Naive thymus-derived CD4-positive, alpha-beta T cell (primary cell): ENCODE data around the gene EYA3. TPM values are rescaled to one million over a fixed set of nuclear protein-coding genes. Genes with fewer than 3 reads are reported as not detected.

Experiments used
- ATAC-seq: fragments of 150-1000 bp; cut with Tn5 transposase; 2 replicates; pipeline ENCODE4 v1.10.0; 2021; ENCODE audit warnings: mild to moderate bottlenecking, moderate library complexity
- CTCF ChIA-PET: fragments of 350-600 bp; sonication (Branson Sonifier 250); formaldehyde crosslinking; loops from one replicate; lab custom pipeline; 2021; ENCODE audit warnings: antibody characterized with exemption; lab: Charles Lee
- POLR2A ChIA-PET: fragments of 350-600 bp; sonication (Branson Sonifier 250); formaldehyde crosslinking; loops from one replicate; lab custom pipeline; 2021; ENCODE audit warnings: antibody characterized with exemption, inconsistent platforms; lab: Charles Lee
- DNase-seq, 9 donors: peaks; one replicate each; pipeline versions ENCODE4 v3.0.0 to v3.0.0-alpha.2; 2020 to 2022; ENCODE audit warnings: mixed read lengths in 1 of 9
- H3K27ac ChIP-seq: one replicate; pipeline ENCODE4 v1.7.0; 2013; ENCODE audit warnings: mild to moderate bottlenecking, low read depth, low read length, moderate library complexity
- H3K27me3 ChIP-seq, 2 donors: one replicate each; pipeline ENCODE4 v1.7.0; 2013; ENCODE audit warnings: low read length in 2 of 2, mild to moderate bottlenecking in 2 of 2, moderate library complexity in 2 of 2; ENCODE audit not compliant: control insufficient read depth in 2 of 2, insufficient read depth in 2 of 2
- H3K36me3 ChIP-seq, 3 experiments: 1 replicate in 2 of 3; 2 replicates in 1 of 3; pipeline ENCODE4 v1.7.0; 2013; ENCODE audit warnings: low read length in 3 of 3, mild to moderate bottlenecking in 3 of 3, moderate library complexity in 1 of 3; ENCODE audit not compliant: insufficient read depth in 3 of 3, control insufficient read depth in 2 of 3
- H3K4me1 ChIP-seq, 2 donors: one replicate each; pipeline ENCODE4 v1.7.0; 2013; ENCODE audit warnings: low read length in 2 of 2, mild to moderate bottlenecking in 2 of 2, moderate library complexity in 1 of 2; ENCODE audit not compliant: control insufficient read depth in 2 of 2, insufficient read depth in 2 of 2
- H3K4me3 ChIP-seq: 2 replicates; pipeline ENCODE4 v1.7.0; 2013; ENCODE audit warnings: mild to moderate bottlenecking, low read length
- H3K9me3 ChIP-seq, 3 experiments: 1 replicate in 2 of 3; 2 replicates in 1 of 3; pipeline ENCODE4 v1.7.0; 2013; ENCODE audit warnings: low read length in 3 of 3; ENCODE audit not compliant: control insufficient read depth in 2 of 3
- H3K27ac Mint-ChIP-seq, 9 donors: one replicate each; pipeline ENCODE4 v1.8.0; 2020 to 2022; ENCODE audit warnings: mixed read lengths in 9 of 9, mild to moderate bottlenecking in 8 of 9, moderate library complexity in 5 of 9, inconsistent platforms in 2 of 9
- H3K27me3 Mint-ChIP-seq, 5 donors: one replicate each; pipeline ENCODE4 v1.8.0; 2021 to 2022; ENCODE audit warnings: mixed read lengths in 5 of 5, mild to moderate bottlenecking in 1 of 5
- H3K36me3 Mint-ChIP-seq, 5 donors: one replicate each; pipeline ENCODE4 v1.8.0; 2020 to 2022; ENCODE audit warnings: mixed read lengths in 5 of 5, mild to moderate bottlenecking in 3 of 5, inconsistent platforms in 1 of 5
- H3K4me1 Mint-ChIP-seq, 7 donors: one replicate each; pipeline ENCODE4 v1.8.0; 2020 to 2022; ENCODE audit warnings: mixed read lengths in 7 of 7, mild to moderate bottlenecking in 3 of 7, inconsistent platforms in 1 of 7
- H3K4me3 Mint-ChIP-seq, 10 donors: one replicate each; pipeline ENCODE4 v1.8.0; 2020 to 2022; ENCODE audit warnings: mild to moderate bottlenecking in 10 of 10, mixed read lengths in 10 of 10, moderate library complexity in 6 of 10, inconsistent platforms in 2 of 10
- H3K9me3 Mint-ChIP-seq, 11 donors: one replicate each; pipeline ENCODE4 v1.8.0; 2020 to 2022; ENCODE audit warnings: mixed read lengths in 11 of 11, mild to moderate bottlenecking in 4 of 11, inconsistent platforms in 1 of 11, moderate library complexity in 1 of 11
- intact Hi-C, 2 donors: fragments of 100-400 bp; cut with micrococcal nuclease; formaldehyde crosslinking; loops; one replicate each; pipeline ENCODE4 v1.15.1; 2023
- polyA plus RNA-seq, 2 donors: library from polyadenylated mRNA; unstranded; fragments of 300-500 nt; fragmentation: Illumina TruSeq; gene quantifications; one replicate each; pipeline ENCODE4 v1.2.3, GENCODE V29; 2021
- total RNA-seq, 6 experiments: library from RNA in 5 of 6; stranded (reverse) in 5 of 6; gene quantifications; 1 replicate in 5 of 6; 2 replicates in 1 of 6; pipeline ENCODE4 v1.2.3 and lab custom pipeline; 2021 to 2026

Gene EYA3
- total and polyA plus RNA-seq, 7 experiments from 2014 or later = 4.9 to 31.7 (median 18.6) TPM

DNA sequence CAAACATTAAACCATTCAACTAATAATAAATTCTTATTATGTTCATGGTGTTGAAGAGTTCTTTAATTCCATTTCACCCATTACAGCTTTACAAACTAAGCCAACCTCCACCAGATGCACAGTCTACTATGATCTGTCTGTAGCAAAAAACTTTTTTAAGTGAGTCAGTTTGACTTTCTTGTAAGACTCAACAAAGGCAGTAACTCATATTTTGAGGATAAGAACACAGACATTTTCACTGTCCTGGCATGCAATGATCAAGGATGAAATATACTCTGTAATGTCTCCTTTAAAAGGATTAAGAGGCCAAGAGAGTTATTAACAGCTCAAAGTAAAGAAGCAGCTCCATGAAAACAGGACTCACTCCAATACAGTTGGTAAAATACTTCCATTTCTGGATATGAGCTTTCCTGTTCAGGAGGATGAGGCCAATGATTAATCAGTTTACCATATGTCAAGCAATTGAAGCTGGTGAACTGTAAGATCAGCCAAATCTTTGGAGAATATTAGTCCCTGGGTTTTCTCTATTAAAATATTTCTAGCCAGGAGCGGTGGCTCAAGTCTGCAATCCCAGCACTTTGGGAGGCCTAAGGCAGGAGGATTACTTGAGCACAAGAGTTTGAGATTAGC lies 108.1 kb downstream of the EYA3 start:
- Histone ChIP-seq H3K27me3 (no peaks in the 10 kb centered on the region), H3K36me3 (peaks cover 0 to 6% (median 0%) of the 10 kb centered on the region in 3 experiments), H3K9me3 (no peaks in the 10 kb centered on the region), H3K4me1 (no peaks in the 10 kb centered on the region), H3K4me3 (no peak overlapping the region), H3K27ac (no peak overlapping the region)
- H3K27ac Mint-ChIP-seq = peak overlapping the region in 1 of 9 donors; percentile 6
- H3K4me3 Mint-ChIP-seq = no peak overlapping the region
- peaks cover 0 to 14% (median 5%) of the 10 kb centered on the region in 5 donors for H3K36me3 Mint-ChIP-seq
- H3K27me3 Mint-ChIP-seq = no peaks in the 10 kb centered on the region
- peaks cover 0 to 3% (median 0%) of the 10 kb centered on the region in 7 donors for H3K4me1 Mint-ChIP-seq
- POLR2A ChIA-PET = interaction anchor here (0.6 to 2.5 kb wide), 9 partner anchors 12 to 122 kb away, joined by 3 to 7 read pairs (median 3); partner anchors contain the start of gene XKR8
- DNase-seq (no peak), ATAC-seq (no peak)
- CTCF ChIA-PET = interaction anchor here (0.6 to 9.5 kb wide), 16 partner anchors 8 to 925 kb away, joined by 3 to 110 read pairs (median 4); partner anchors contain the start of gene XKR8
- intact Hi-C loops = loop anchor here in 1 of 2 donors (5.0 kb wide), 1 partner anchor 308 kb away; the partner anchor contains the start of gene IFI6
- no peaks in the 10 kb centered on the region for H3K9me3 Mint-ChIP-seq

DNA sequence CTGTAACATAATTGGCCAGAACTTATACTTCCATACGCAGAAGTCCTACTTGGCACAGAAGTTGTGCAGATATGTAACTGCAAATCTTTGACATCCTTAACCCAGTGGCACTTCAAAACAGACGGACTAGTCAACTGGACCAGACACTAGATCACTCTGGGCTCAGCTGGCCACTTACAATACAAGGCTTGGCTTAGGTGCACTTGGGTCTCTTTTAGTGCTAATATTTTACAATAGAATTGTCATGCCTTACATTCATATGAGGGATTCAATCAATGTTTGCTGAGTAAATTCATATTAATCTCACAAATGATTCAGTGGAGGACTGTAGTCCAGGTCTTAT lies 108.6 kb downstream of the EYA3 start:
- Histone ChIP-seq H3K27ac (no peak overlapping the region), H3K4me3 (no peak overlapping the region), H3K4me1 (no peaks in the 10 kb centered on the region), H3K36me3 (peaks cover 0 to 3% (median 0%) of the 10 kb centered on the region in 3 experiments), H3K27me3 (no peaks in the 10 kb centered on the region), H3K9me3 (no peaks in the 10 kb centered on the region)
- no peak overlapping the region for H3K4me3 Mint-ChIP-seq
- POLR2A ChIA-PET = interaction anchor here (0.6 to 2.5 kb wide), 6 partner anchors 12 to 122 kb away, joined by 3 to 7 read pairs (median 4); partner anchors contain the start of gene XKR8
- CTCF ChIA-PET = interaction anchor here (0.6 to 9.5 kb wide), 10 partner anchors 9 to 896 kb away, joined by 3 to 110 read pairs (median 6); partner anchors contain the start of gene XKR8
- no peak overlapping the region for H3K27ac Mint-ChIP-seq
- H3K36me3 Mint-ChIP-seq = peaks cover 0 to 9% (median 5%) of the 10 kb centered on the region in 5 donors
- peaks cover 0 to 3% (median 0%) of the 10 kb centered on the region in 7 donors for H3K4me1 Mint-ChIP-seq
- intact Hi-C loops = loop anchor here (1.0 to 5.0 kb wide), 5 partner anchors 19 to 308 kb away; partner anchors contain the start of gene IFI6 (in 1 of the 2)
- no peaks in the 10 kb centered on the region for H3K9me3 Mint-ChIP-seq
- ATAC-seq = no peak
- DNase-seq = no peak
- H3K27me3 Mint-ChIP-seq = no peaks in the 10 kb centered on the region

DNA sequence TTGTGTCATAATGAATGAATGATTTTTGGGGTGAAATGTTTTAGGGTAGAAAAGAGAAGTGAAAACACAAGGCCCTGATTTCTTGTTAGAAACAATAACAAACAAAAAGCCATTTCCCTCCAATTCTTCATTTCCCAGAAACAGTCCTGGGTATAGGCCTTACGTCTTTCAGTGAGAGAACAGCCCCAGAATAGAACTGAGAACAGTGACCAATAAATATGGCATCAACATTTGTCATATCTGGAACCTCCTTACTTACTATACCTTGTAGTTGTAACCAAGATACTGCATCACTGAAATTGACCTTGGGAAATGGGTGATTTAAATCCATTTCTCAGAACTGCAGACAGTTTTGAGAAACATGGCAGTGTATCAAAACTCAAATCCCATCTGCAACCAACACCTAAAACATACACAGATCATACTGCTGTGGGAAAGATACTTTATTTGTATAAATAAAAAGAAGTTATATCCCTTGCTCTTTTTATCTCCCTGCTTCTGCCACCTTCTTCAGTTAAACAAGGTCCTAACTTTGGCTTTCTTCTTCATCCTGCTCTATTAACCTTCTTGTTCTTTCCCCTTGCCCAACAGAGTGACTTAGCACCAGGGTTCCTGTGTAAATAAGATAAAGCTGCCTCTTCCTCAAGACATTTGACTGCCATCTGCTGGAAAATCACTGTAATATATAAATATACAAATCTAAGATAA lies 109.1 kb downstream of the EYA3 start:
- intact Hi-C loops = loop anchor here (1.0 to 2.0 kb wide), 4 partner anchors 19 to 121 kb away; no protein-coding TSS in a partner anchor
- Histone ChIP-seq H3K4me3 (no peak overlapping the region), H3K27me3 (no peaks in the 10 kb centered on the region), H3K4me1 (no peaks in the 10 kb centered on the region), H3K27ac (no peak overlapping the region), H3K9me3 (no peaks in the 10 kb centered on the region), H3K36me3 (peaks cover 0 to 8% (median 0%) of the 10 kb centered on the region in 3 experiments)
- Mint-ChIP-seq H3K27ac (no peak overlapping the region), H3K4me3 (no peak overlapping the region), H3K4me1 (peaks cover 0 to 3% (median 0%) of the 10 kb centered on the region in 7 donors), H3K36me3 (peaks cover 0 to 7% (median 5%) of the 10 kb centered on the region in 5 donors), H3K27me3 (no peaks in the 10 kb centered on the region), H3K9me3 (no peaks in the 10 kb centered on the region)
- ATAC-seq = peak; percentile 80
- ChIA-PET POLR2A (interaction anchor here (1.4 to 2.5 kb wide), 3 partner anchors 20 to 110 kb away, joined by 5 to 7 read pairs (median 7); partner anchors contain the start of gene XKR8), CTCF (interaction anchor here (0.7 to 9.5 kb wide), 9 partner anchors 8 to 895 kb away, joined by 3 to 110 read pairs (median 7); partner anchors contain the start of gene XKR8)
- DNase-seq = peak in 7 of 9 donors; percentile 24 to 66 (median 53)

DNA sequence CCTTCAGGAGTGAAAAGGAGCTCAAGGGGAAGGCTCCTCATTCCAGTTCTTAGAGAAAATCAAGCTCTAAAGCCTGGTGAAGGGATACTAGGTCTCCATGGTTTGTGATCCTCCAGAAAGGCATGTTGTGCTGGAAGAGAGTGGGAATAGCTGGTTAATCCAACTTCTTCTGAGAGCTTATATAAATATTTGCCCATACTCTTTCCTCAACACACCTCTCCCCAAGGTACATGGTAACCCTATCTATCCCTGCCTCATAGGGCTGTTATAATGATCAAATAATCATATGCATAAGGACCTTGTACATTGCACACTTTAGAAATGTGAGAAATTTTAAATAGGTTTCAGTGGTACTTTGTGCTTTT lies 114.0 kb downstream of the EYA3 start:
- no peak overlapping the region for H3K4me3 Mint-ChIP-seq
- ChIA-PET POLR2A (interaction anchor here (1.4 kb wide), 1 partner anchor 14 kb away, joined by 6 read pairs; the partner anchor contains the start of gene XKR8), CTCF (interaction anchor here (0.6 to 9.5 kb wide), 3 partner anchors 32 to 116 kb away, joined by 3 to 110 read pairs (median 6); no protein-coding TSS in a partner anchor)
- Histone ChIP-seq H3K4me1 (peaks cover 0 to 5% of the 10 kb centered on the region in 2 donors), H3K36me3 (peaks cover 0 to 26% (median 4%) of the 10 kb centered on the region in 3 experiments), H3K27me3 (no peaks in the 10 kb centered on the region), H3K9me3 (no peaks in the 10 kb centered on the region), H3K4me3 (no peak overlapping the region), H3K27ac (no peak overlapping the region)
- H3K27me3 Mint-ChIP-seq = no peaks in the 10 kb centered on the region
- H3K36me3 Mint-ChIP-seq = peaks cover 0 to 23% (median 6%) of the 10 kb centered on the region in 5 donors
- DNase-seq (no peak), ATAC-seq (no peak)
- no peak overlapping the region for H3K27ac Mint-ChIP-seq
- H3K4me1 Mint-ChIP-seq = peaks cover 4 to 20% (median 13%) of the 10 kb centered on the region in 7 donors
- H3K9me3 Mint-ChIP-seq = no peaks in the 10 kb centered on the region
- intact Hi-C loops = no loop called here

DNA sequence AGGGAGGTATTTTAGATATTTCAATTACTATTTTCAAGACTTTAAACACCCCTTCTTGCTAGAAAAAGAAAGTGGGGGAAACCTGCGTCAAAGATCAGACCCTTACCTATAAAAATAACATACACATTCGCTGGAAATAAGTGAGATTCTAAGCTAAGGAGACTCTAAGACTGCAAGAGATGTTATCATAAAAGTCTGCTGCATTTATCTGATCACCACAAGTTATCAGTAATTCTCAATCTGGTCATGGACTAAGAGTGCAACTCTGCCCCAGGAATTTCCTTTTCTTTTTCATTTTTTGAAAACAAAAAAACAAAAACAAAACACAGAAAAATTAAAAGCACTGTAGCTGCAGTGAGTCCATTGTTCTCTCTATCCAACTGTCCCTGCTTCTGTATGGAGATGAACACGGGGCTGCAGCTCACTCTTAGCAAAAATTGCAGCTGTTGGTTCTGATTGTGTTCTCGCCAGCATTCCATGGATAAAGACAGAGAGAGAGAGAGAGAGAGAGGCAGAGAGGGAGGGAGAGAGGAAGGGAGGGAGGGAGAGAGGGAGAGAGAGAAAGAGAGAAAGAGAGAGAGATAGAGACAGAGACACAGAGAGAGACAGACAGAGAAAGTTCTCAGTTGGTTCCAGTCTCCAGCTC lies 114.5 kb downstream of the EYA3 start:
- no peak overlapping the region for H3K4me3 ChIP-seq
- no peak overlapping the region for H3K27ac ChIP-seq
- H3K9me3 Mint-ChIP-seq = no peaks in the 10 kb centered on the region
- H3K4me1 ChIP-seq = peaks cover 0 to 5% of the 10 kb centered on the region in 2 donors
- intact Hi-C loops = no loop called here
- POLR2A ChIA-PET = interaction anchor here (0.8 to 1.4 kb wide), 3 partner anchors 8 to 17 kb away, joined by 3 to 6 read pairs (median 4); partner anchors contain the start of gene XKR8
- peaks cover 0 to 26% (median 4%) of the 10 kb centered on the region in 3 experiments for H3K36me3 ChIP-seq
- CTCF ChIA-PET = interaction anchor here (0.5 to 9.5 kb wide), 4 partner anchors 32 to 379 kb away, joined by 3 to 110 read pairs (median 4); no protein-coding TSS in a partner anchor
- H3K9me3 ChIP-seq = no peaks in the 10 kb centered on the region
- no peaks in the 10 kb centered on the region for H3K27me3 ChIP-seq
- ATAC-seq (no peak), DNase-seq (no peak)
- H3K27me3 Mint-ChIP-seq = no peaks in the 10 kb centered on the region
- H3K27ac Mint-ChIP-seq = peak overlapping the region in 5 of 9 donors; percentile 5 to 56 (median 15)
- peaks cover 0 to 23% (median 6%) of the 10 kb centered on the region in 5 donors for H3K36me3 Mint-ChIP-seq
- H3K4me3 Mint-ChIP-seq = no peak overlapping the region
- H3K4me1 Mint-ChIP-seq = peaks cover 7 to 24% (median 15%) of the 10 kb centered on the region in 7 donors
